H1 (cell line): ENCODE data around the gene CRTAC1. TPM values are rescaled to one million over a fixed set of nuclear protein-coding genes. Genes with fewer than 3 reads are reported as not detected.
A peak's percentile ranks its signal among the peaks of the same experiment; 100 is the strongest.

ENCODE experiments used
- CTCF ChIA-PET: fragments of 300-600 bp; sonication (Branson Sonifier 250); formaldehyde crosslinking; loops from one replicate; lab custom pipeline; 2021; ENCODE audit not compliant: partially characterized antibody; lab: Charles Lee
- POLR2A ChIA-PET: fragments of 300-600 bp; sonication (Branson Sonifier 250); formaldehyde crosslinking; loops from one replicate; lab custom pipeline; 2021; ENCODE audit warnings: inconsistent platforms; ENCODE audit not compliant: partially characterized antibody; lab: Charles Lee
- DNase-seq, 2 experiments: peaks; one replicate each; pipeline versions ENCODE4 v3.0.0 to v3.0.0-alpha.2; 2010 to 2022; ENCODE audit warnings: low spot score in 2 of 2, low read depth in 1 of 2, mixed read lengths in 1 of 2
- FAIRE-seq: peaks from 2 replicates; lab custom pipeline; 2011; peaks lifted over from hg19 to GRCh38; lab: Jason Lieb, UNC
- H2AFZ ChIP-seq: 2 replicates; pipeline ENCODE4 v1.8.1; 2012; ENCODE audit warnings: low read length, inconsistent platforms
- H2AK5ac ChIP-seq: 2 replicates; pipeline ENCODE4 v1.6.1; 2013; ENCODE audit warnings: low read depth, low read length
- H2BK120ac ChIP-seq: replicated peaks from 2 replicates; pipeline ENCODE3; 2013; ENCODE audit warnings: low read depth, low read length, inconsistent platforms
- H2BK12ac ChIP-seq: 2 replicates; pipeline ENCODE4 v1.6.1; 2013; ENCODE audit warnings: low read depth, low read length
- H2BK15ac ChIP-seq: 2 replicates; pipeline ENCODE4 v1.6.1; 2013; ENCODE audit warnings: low read length
- H2BK20ac ChIP-seq: 2 replicates; pipeline ENCODE4 v1.6.1; 2013; ENCODE audit warnings: low read length
- H2BK5ac ChIP-seq: 2 replicates; pipeline ENCODE4 v1.6.1; 2013; ENCODE audit warnings: low read depth, low read length
- H3K14ac ChIP-seq: 2 replicates; pipeline ENCODE4 v1.6.1; 2013; ENCODE audit warnings: inconsistent platforms; ENCODE audit not compliant: insufficient read length
- H3K18ac ChIP-seq: 2 replicates; pipeline ENCODE4 v1.6.1; 2013; ENCODE audit warnings: low read length; ENCODE audit errors: extremely low read depth
- H3K23ac ChIP-seq: 2 replicates; pipeline ENCODE4 v1.6.1; 2013; ENCODE audit warnings: inconsistent platforms; ENCODE audit not compliant: insufficient read length
- H3K23me2 ChIP-seq: 2 replicates; pipeline ENCODE4 v1.6.1; 2013; ENCODE audit warnings: low read depth, low read length
- H3K27ac ChIP-seq: 2 replicates; pipeline ENCODE4 v1.6.1; 2011; ENCODE audit warnings: low read depth, low read length, inconsistent platforms
- H3K27me3 ChIP-seq, 4 experiments: replicated peaks in 1 of 4; 1 replicate in 1 of 4; 2 replicates in 3 of 4; pipeline versions ENCODE4 v1.6.1 to v1.8.1; 2011 to 2013; ENCODE audit warnings: low read length in 3 of 4, mild to moderate bottlenecking in 3 of 4, inconsistent platforms in 2 of 4, mixed read lengths in 2 of 4, moderate library complexity in 1 of 4; ENCODE audit not compliant: control insufficient read depth in 3 of 4, insufficient read depth in 3 of 4; ENCODE audit errors: extremely low read depth in 1 of 4
- H3K36me3 ChIP-seq, 4 experiments: 2 replicates each; pipeline versions ENCODE4 v1.6.1 to v1.8.1; 2011 to 2013; ENCODE audit warnings: mild to moderate bottlenecking in 4 of 4, low read length in 3 of 4, moderate library complexity in 2 of 4, control low read depth in 1 of 4, inconsistent platforms in 1 of 4; ENCODE audit not compliant: insufficient read depth in 4 of 4, control insufficient read depth in 2 of 4
- H3K4ac ChIP-seq: replicated peaks from 2 replicates; pipeline ENCODE3; 2013; ENCODE audit warnings: low read length, low read depth, mixed read lengths, inconsistent platforms; ENCODE audit not compliant: insufficient read length
- H3K4me1 ChIP-seq, 4 experiments: replicated peaks in 1 of 4; 1 replicate in 1 of 4; 2 replicates in 3 of 4; pipeline versions ENCODE4 v1.6.1 to v1.8.1; 2011 to 2013; ENCODE audit warnings: low read length in 3 of 4, inconsistent platforms in 2 of 4, mixed read lengths in 1 of 4; ENCODE audit not compliant: insufficient read depth in 4 of 4, control insufficient read depth in 3 of 4
- H3K4me2 ChIP-seq, 2 experiments: 2 replicates each; pipeline versions ENCODE4 v1.6.1 to v1.8.1; 2011 to 2013; ENCODE audit warnings: low read depth in 2 of 2, low read length in 2 of 2, control low read depth in 1 of 2, inconsistent platforms in 1 of 2, mild to moderate bottlenecking in 1 of 2; ENCODE audit not compliant: insufficient read depth in 1 of 2
- H3K4me3 ChIP-seq, 4 experiments: fragments of 200-600, 300-600 bp in 1 of 4; sonication (generic), shearing (Covaris generic), sonication (Bioruptor Twin) in 1 of 4; 2 replicates each; pipeline versions ENCODE4 v1.5.1 to v1.8.1; 2011 to 2016; ENCODE audit warnings: low read length in 4 of 4, low read depth in 3 of 4, control low read depth in 2 of 4, inconsistent platforms in 2 of 4, mild to moderate bottlenecking in 2 of 4, mixed read lengths in 1 of 4, moderate library complexity in 1 of 4; ENCODE audit not compliant: insufficient read depth in 2 of 4; ENCODE audit errors: extremely low read depth in 1 of 4
- H3K56ac ChIP-seq: replicated peaks from 2 replicates; pipeline ENCODE3; 2013; ENCODE audit warnings: low read depth, mild to moderate bottlenecking, mixed read lengths, low read length, inconsistent platforms; ENCODE audit not compliant: insufficient read length
- H3K79me1 ChIP-seq: 2 replicates; pipeline ENCODE4 v1.6.1; 2013; ENCODE audit warnings: low read depth, low read length, control low read depth
- H3K79me2 ChIP-seq, 2 experiments: 2 replicates each; pipeline versions ENCODE4 v1.6.1 to v1.8.1; 2012 to 2013; ENCODE audit warnings: low read length in 2 of 2, mild to moderate bottlenecking in 2 of 2, inconsistent platforms in 1 of 2; ENCODE audit not compliant: insufficient read depth in 2 of 2, control insufficient read depth in 1 of 2
- H3K9ac ChIP-seq, 4 experiments: replicated peaks in 1 of 4; 1 replicate in 1 of 4; 2 replicates in 3 of 4; pipeline versions ENCODE4 v1.6.1 to v1.8.1; 2011 to 2013; ENCODE audit warnings: low read depth in 3 of 4, low read length in 3 of 4, control low read depth in 2 of 4, mild to moderate bottlenecking in 2 of 4, moderate library complexity in 2 of 4, inconsistent platforms in 1 of 4; ENCODE audit errors: extremely low read depth in 1 of 4
- H3K9me3 ChIP-seq, 2 experiments: 2 replicates each; pipeline versions ENCODE4 v1.6.1 to v1.8.1; 2012 to 2013; ENCODE audit warnings: mild to moderate bottlenecking in 2 of 2, moderate library complexity in 2 of 2, control low read depth in 1 of 2, inconsistent platforms in 1 of 2, low read depth in 1 of 2, low read length in 1 of 2, mixed read lengths in 1 of 2; ENCODE audit not compliant: insufficient read depth in 2 of 2
- H4K20me1 ChIP-seq, 2 experiments: replicated peaks in 1 of 2; 2 replicates each; pipeline versions ENCODE3 to v1.8.1; 2011 to 2013; ENCODE audit warnings: inconsistent platforms in 2 of 2, low read length in 2 of 2, mild to moderate bottlenecking in 1 of 2; ENCODE audit not compliant: insufficient read depth in 2 of 2, control insufficient read depth in 1 of 2
- H4K5ac ChIP-seq: 2 replicates; pipeline ENCODE4 v1.6.1; 2013; ENCODE audit warnings: low read length, low read depth, mixed read lengths, inconsistent platforms; ENCODE audit not compliant: insufficient read length
- H4K8ac ChIP-seq: 2 replicates; pipeline ENCODE4 v1.8.0; 2013; ENCODE audit warnings: mild to moderate bottlenecking, moderate library complexity, low read length, inconsistent platforms; ENCODE audit not compliant: insufficient read depth; ENCODE audit errors: extremely low read depth
- H4K91ac ChIP-seq: replicated peaks from 2 replicates; pipeline ENCODE3; 2013; ENCODE audit warnings: low read length, mixed read lengths, inconsistent platforms; ENCODE audit not compliant: insufficient read length
- ATF2 ChIP-seq: IDR thresholded peaks from 2 replicates; pipeline ENCODE4 v1.6.1; 2012; ENCODE audit warnings: low read length, inconsistent platforms
- EGR1 ChIP-seq: IDR thresholded peaks from 2 replicates; pipeline ENCODE4 v1.6.1; 2011; ENCODE audit warnings: low read depth, low read length, borderline replicate concordance
- POU5F1 ChIP-seq: IDR thresholded peaks from 2 replicates; pipeline ENCODE4 v1.6.1; 2011; ENCODE audit warnings: low read depth, mild to moderate bottlenecking, low read length, moderate library complexity
- RAD21 ChIP-seq, 2 experiments: IDR thresholded peaks in 1 of 2; conservative IDR thresholded peaks in 1 of 2; 2 replicates each; pipeline ENCODE4 v1.6.1; 2011; ENCODE audit warnings: low read depth in 2 of 2, low read length in 2 of 2, improper control_type of control experiment in 1 of 2, inconsistent platforms in 1 of 2, mild to moderate bottlenecking in 1 of 2, moderate library complexity in 1 of 2
- RBBP5 ChIP-seq: IDR thresholded peaks from 2 replicates; pipeline ENCODE4 v1.7.1; 2012; ENCODE audit warnings: low read depth, mild to moderate bottlenecking, inconsistent platforms, low read length, moderate library complexity, borderline replicate concordance
- SIN3A ChIP-seq, 2 experiments: IDR thresholded peaks in 1 of 2; conservative IDR thresholded peaks in 1 of 2; 2 replicates each; pipeline ENCODE4 v1.6.1; 2011 to 2012; ENCODE audit warnings: low read length in 2 of 2, improper control_type of control experiment in 1 of 2, low read depth in 1 of 2, mild to moderate bottlenecking in 1 of 2
- YY1 ChIP-seq: IDR thresholded peaks from 2 replicates; pipeline ENCODE4 v1.6.1; 2011; ENCODE audit warnings: low read depth, mild to moderate bottlenecking, low read length
- WGBS, 2 experiments: shearing (Covaris generic) in 1 of 2; methylation state at CpG; one replicate each; pipeline versions ENCODE4 v1.1.6 to v1.1.7; 2013 to 2015; ENCODE audit warnings: low lambda C conversion rate in 2 of 2, mixed read lengths in 2 of 2, inconsistent platforms in 1 of 2, low coverage in 1 of 2, missing lambda C conversion rate in 1 of 2; ENCODE audit not compliant: insufficient replicate concordance in 2 of 2, insufficient coverage in 1 of 2, insufficient read length in 1 of 2; ENCODE audit errors: extremely low coverage in 1 of 2, missing lambda C conversion rate in 1 of 2; 5-methylcytosine and 5-hydroxymethylcytosine counted together
- polyA plus RNA-seq, 7 experiments: library from polyadenylated mRNA; depleted of rRNA in 3 of 7; stranded (reverse) in 5 of 7; unstranded in 2 of 7; fragments of >200 nt in 5 of 7; fragments of 200-250 nt in 2 of 7; gene quantifications; 1 replicate in 5 of 7; 2 replicates in 1 of 7; 4 replicates in 1 of 7; pipeline versions ENCODE4 v1.2.1 to v1.2.3, GENCODE V29; 2011 to 2013; ENCODE audit warnings: missing spikeins in 2 of 7, mixed read lengths in 2 of 7
- total RNA-seq: library from RNA; stranded (reverse); fragmentation: NEBNext Ultra II Directional; extraction: Animal tissue kit (Norgen Biotek cat#: 25700); gene quantifications from 2 replicates; pipeline ENCODE4 v1.2.1, GENCODE V29; 2021
- TF ChIP-seq, protein P1 (sequence below): IDR thresholded peaks from 2 replicates; pipeline ENCODE4 v1.6.1; 2012; ENCODE audit warnings: inconsistent platforms

The CRTAC1 gene
- total and polyA plus RNA-seq, 2 of the 8 experiments (the other 6 are each of a cell fraction or from before 2014, with no cell fraction given) = 0.91 to 1.2 TPM

DNA sequence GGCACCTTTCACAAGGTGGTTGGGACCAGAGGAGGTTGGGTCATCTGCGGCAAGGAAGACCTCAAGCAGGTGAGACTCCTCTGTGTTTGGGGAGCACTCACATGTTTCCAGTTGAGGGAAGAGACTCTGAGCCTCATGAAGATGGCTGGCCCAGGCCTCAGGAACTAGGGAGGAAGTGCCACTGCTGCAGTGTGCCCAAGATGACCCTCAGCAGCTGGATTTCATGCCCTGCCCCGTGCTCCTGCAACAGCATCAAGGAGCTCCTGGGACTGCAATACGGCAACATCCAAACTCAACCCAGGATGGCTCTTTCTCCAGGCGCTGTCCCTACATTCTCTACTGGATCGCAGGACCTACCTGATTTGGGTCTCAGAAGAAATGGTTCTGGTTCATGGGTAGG is 106.9 kb downstream of the CRTAC1 start:
- no peak overlapping the region for H3K18ac ChIP-seq
- H2BK12ac ChIP-seq = no peak overlapping the region
- peak overlapping the region; percentile 7; the same call in 1 of the 2 replicates for H4K8ac ChIP-seq
- no peak overlapping the region for H2AFZ ChIP-seq
- no peak overlapping the region for H3K27ac ChIP-seq
- no peaks in the 10 kb centered on the region for H3K79me2 ChIP-seq
- no peaks in the 10 kb centered on the region for H3K27me3 ChIP-seq
- no peak overlapping the region for H2AK5ac ChIP-seq
- no peak overlapping the region for H3K9ac ChIP-seq
- H2BK5ac ChIP-seq = no peak overlapping the region
- H3K4me1 ChIP-seq = no peaks in the 10 kb centered on the region; a peak in 1 of 7 replicates
- no peaks in the 10 kb centered on the region for H4K20me1 ChIP-seq
- no peak for TF ChIP-seq EGR1
- no peak for TF ChIP-seq YY1
- no peak for TF ChIP-seq RBBP5
- TF ChIP-seq ATF2 = no peak
- TF ChIP-seq, protein P1, sequence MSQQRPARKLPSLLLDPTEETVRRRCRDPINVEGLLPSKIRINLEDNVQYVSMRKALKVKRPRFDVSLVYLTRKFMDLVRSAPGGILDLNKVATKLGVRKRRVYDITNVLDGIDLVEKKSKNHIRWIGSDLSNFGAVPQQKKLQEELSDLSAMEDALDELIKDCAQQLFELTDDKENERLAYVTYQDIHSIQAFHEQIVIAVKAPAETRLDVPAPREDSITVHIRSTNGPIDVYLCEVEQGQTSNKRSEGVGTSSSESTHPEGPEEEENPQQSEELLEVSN = no peak
- TF ChIP-seq POU5F1 = no peak
- TF ChIP-seq SIN3A (conservative IDR thresholded peaks at IDR 0.05 in 1 of 2, IDR thresholded peaks at IDR 0.05 in 1 of 2; ENCODE audit: low read depth in 1 of 2, low read length in 2 of 2) = no peak
- TF ChIP-seq RAD21 (IDR thresholded peaks at IDR 0.05 in 1 of 2, conservative IDR thresholded peaks at IDR 0.05 in 1 of 2; ENCODE audit: low read depth in 2 of 2, low read length in 2 of 2) = no peak
- TF ChIP-seq, all 59 proteins: peak for 0
- Histone ChIP-seq H3K23me2 (peaks cover 5% of the 10 kb centered on the region; the same call in 1 of the 2 replicates), H3K36me3 (no peaks in the 10 kb centered on the region), H3K79me1 (no peaks in the 10 kb centered on the region), H4K91ac (no peak overlapping the region), H4K5ac (no peak overlapping the region), H3K4me2 (no peak overlapping the region), H3K4me3 (no peak overlapping the region), H3K9me3 (no peaks in the 10 kb centered on the region), H2BK15ac (no peak overlapping the region), H3K56ac (no peak overlapping the region), H3K14ac (no peak overlapping the region), H3K23ac (no peak overlapping the region), H2BK120ac (no peak overlapping the region), H2BK20ac (no peak overlapping the region), H3K4ac (no peak overlapping the region)
- ChIA-PET POLR2A (interaction anchor here (1.2 kb wide), 1 partner anchor 13 kb away, joined by 3 read pairs; no protein-coding TSS in a partner anchor), CTCF (interaction anchor here (0.7 to 10.6 kb wide), 6 partner anchors 9 to 141 kb away, joined by 3 to 246 read pairs (median 5); no protein-coding TSS in a partner anchor)
- FAIRE-seq (no peak), DNase-seq (no peak)
- WGBS, 2 experiments = 92% methylated on average over 5 of the region's 5 CpGs; no CpG with 5 or more reads in 1 of the 2 experiments
